Measurements from ENCODE around the gene APOD.
"Not testable (repeated sequence)": the region's sequence is repeated elsewhere in the genome, so short reads cannot be mapped to it uniquely, and the experiment has no call there.

Gene APOD

DNA sequence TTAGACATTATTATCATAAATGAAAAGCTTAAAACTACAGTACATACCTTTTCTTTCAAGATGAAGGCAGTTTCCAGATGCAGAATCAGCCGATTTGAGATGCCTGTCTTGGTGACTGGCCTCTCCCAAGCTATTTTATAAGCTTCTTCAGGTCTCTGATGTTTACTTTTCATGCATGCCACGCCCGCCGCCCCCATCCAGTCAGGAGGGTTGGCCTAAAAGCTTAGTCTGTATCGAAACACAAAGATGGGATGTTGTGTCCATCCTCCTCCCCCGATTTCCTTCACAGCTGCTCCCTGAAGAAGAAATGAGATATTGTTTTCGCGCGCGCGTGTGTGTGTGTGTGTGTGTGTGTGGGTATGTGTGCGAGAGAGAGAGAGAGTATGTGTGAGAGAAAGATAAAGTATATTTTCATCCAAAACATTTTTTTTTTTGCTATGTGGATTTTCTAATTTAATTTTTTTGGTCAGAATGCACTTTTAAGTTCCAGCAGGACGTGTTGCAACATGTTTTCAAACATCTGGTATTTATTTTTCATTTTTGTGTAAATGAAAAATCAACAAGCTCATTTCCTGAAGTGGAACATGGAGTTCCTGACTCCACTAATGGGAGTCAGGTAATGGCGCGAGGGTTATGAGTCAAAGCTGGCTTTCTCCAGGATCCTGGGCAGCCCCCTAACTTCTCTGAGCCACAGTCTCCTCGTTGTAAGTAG is at the start of gene APOD:
APOD (minus strand) TSS at position 110 of the 712 bp plus-strand sequence. CDS start 4,479 bp downstream, outside the sequence.
- DNase-seq (ENCODE audit: low spot score), result no peak

DNA sequence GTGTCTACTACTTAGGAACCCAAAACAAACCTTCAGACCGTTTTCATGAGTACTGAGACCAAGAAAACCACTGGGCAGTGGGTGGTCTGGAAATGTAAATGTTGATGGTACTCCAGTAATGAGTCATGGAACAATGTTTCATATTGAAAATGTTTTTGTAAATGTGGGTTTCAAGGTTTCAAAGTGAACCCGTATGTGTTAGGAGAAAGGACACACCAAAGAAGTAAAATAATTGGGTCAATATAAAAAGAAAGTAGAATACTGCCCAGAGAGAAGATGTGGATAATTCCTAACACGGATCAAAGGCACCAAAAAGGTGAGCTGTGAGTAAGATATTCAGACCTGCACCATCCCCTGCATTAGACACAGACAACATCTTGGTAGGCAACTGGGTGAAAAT is 49.6 kb upstream of the APOD start:
- DNase-seq (ENCODE audit: low spot score), result not testable (repeated sequence)

DNA sequence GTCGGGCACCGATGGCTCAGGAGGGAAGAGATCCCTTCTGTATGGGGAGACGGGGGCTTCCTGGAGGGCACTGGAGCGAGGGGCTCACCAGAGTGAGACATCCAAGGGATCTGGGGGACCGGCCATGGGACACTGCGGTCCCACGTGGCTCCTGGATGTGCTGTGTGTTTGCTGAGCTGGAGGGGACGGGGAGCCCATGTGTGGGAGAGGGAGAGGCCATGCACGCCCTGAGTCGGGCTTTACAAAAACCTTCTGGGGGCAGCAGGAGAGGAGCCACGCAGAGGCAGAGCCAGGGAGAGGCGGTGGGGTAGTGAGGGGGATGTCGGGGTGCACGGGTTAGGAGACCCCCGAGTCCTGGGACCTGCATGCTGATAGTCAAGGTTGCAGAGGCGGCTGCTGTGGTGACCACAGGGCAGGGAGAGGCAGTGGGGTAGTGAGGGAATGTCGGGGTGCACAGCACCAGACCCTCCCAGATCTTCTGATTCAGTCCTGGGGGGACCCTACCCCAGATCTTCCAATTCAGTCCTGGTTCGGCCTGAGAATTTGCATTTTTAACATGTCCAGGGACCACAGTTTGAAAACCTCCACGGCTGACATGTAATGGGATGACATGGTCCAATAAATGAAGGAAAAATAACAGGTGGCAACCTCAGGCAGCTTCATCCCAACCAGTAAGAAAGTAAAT is 48.9 kb upstream of the APOD start:
- DNase-seq (ENCODE audit: low spot score), result not testable (repeated sequence)

DNA sequence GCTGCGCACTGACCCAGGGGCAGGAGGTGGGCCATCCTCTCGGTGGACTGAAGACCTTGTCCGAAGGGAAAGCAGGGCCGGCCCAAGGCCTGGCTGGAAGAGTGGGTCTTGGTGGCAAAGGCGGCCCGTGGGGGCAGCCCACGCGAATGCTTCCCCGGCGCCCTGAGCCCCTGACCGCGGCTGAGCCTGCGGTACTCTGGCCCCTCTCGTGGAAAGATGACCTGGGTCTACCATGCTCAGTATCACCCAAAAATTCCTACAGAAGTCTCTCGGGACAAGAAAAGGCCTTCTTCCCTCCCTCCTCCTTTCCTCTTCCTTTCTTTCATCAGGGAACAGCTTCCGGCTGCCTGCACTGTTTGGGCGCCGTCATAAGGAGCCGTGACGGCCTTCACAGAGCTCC is 48.3 kb upstream of the APOD start:
- not testable (repeated sequence) for DNase-seq (ENCODE audit: low spot score)

DNA sequence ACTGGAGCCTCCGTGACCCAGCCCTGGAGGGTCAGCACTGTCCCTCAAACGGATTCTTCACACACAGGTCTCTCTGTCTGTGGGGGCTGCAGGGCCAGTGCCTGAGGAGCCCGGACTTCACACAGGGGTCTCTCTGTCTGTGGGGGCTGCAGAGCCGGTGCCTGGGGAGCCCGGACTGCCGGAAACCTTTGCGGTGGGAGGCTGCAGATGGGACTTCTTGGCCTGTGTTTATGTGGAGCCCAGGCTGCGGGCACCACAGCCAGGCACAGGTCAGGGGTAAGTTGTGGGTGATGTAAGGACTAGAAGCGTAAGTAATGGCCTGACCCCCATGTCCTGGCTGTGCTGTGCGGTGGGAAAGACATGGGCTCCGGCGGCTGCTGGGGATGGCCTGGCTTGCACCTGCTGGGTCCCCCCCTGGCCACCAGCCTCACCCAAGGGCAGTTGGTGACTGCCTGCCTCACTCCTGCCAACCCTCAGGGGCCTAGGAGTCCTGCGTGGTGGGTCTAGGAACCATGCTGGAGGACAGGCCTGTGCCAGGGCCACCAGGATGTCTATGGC is 47.3 kb upstream of the APOD start:
- not testable (repeated sequence) for DNase-seq (ENCODE audit: low spot score)

DNA sequence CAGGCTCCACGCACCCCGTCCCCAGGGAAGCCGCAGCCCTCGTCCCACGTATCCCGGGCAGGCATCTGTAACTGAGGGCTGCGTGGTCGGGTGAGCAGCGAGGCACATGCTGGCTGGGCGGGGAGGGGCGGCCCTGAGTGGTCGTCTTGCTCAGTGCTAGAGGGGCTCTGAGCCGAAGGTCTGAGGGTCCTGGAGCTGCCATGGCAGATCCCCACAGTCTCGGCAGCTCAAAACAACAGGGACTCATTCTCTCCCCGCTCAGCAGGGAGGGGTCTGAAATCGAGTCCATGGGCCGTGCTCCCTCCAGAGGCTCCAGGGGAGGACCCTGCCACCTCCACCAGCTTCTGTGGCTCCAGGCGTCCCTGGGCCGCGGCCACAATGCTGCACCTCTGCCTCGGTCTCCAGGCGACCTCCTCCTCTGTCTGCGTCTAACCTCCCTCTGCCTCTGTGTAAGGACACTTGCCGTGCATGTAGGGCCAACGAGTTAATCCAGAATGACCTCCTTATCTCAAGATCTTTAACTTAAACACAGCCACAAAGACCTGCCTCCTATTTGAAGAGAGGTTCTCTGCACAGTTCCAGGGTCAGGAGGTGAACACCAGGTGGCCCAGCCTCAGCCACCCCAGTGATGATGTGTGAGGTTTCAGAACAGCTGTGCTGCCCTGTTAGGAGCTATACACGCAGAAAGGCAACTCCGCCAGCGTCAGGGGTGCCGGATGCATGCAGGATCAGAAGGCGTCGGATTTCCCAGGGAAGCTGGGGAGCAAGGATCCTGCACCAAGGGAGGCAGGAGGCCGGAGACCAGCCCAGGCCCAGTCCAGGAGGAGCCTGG is 46.6 kb upstream of the APOD start:
- not testable (repeated sequence) for DNase-seq (ENCODE audit: low spot score)

DNA sequence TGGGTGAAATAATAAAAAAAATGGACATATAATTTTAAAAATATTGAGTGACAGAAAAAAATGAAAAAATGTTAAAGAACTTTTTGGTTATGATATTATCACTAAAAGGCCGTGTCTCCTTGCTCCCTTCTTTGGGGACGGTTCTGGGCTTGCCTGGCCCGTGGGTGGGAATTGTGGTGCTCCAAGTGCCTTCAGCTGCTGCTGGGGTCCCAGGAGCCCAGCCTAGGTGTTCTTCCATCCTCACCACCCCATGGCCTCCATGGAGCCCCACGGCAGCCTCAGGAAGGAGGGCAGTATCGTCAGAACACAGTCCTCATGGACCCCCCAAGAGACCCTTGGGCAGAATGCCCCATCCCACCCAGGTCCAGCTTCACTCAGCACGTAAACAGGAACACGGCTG is 45.9 kb upstream of the APOD start:
- not testable (repeated sequence) for DNase-seq (ENCODE audit: low spot score)

DNA sequence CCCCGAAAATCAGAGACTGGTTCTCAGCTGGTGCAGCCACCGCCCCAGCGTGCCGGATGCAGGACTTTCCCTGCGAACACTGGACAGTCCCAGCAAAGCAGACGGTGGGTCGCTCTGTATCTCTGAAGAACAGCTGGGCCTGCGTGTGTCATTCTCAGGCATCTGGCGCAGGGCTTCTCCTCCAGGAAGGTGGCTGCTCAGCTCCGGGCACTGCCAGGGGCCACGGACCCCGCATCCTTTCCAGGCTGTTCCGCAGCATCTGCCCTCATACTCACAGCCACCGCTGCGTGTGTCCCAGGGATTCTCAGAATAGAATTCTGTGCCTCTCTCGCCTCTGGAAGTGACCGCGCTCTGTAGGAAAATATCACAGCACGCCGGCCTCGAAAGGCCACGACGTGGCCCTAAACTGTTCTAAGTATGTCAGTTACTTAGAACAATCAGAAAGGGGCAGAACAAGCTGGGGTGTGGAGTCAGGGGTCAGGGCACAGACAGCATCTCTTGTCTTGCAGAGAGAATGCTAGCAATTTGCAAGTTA is 44.7 kb upstream of the APOD start:
- not testable (repeated sequence) for DNase-seq (ENCODE audit: low spot score)

DNA sequence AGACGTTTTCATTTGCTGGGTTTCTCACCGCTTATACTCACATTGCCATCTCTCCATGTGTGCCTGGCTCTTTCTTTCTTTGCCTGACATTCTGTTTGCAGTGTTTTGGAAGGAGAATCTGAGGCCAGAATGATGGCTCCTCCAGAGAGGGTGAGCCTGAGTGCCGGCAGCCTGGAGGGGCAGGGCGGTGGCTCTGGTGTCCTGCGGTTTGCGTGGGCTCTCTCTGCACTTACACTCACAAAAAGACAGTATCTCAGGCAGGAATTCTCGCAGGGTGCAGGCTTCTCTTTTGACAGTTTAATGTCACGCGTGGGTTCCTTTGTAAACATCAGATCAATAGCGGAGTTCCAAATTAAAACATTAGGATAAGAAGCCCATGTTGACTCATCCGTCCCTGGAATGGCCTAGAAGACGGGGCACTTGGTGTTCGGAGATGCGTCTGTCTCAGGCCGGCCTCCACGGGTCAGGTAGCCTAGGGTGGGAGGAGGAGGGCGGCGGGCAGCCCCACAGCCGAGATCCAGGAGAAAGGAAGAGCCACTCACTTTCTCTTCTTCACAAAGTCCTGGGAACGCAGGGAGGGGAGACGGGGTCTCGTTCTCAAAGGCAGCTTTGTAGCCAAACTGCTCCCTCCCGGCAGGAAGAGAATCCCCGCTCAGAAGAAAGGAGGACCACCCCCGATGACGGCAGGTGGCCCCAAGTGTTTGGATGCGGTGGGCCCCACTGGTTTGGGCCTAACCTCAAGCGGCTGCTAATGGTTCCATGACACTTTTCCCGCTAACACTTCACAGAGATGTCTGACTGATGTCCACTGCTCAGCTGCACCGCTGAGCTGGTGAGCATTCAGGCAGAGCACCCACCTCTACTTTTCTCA is 44.0 kb upstream of the APOD start:
- DNase-seq (ENCODE audit: low spot score), result not testable (repeated sequence)

DNA sequence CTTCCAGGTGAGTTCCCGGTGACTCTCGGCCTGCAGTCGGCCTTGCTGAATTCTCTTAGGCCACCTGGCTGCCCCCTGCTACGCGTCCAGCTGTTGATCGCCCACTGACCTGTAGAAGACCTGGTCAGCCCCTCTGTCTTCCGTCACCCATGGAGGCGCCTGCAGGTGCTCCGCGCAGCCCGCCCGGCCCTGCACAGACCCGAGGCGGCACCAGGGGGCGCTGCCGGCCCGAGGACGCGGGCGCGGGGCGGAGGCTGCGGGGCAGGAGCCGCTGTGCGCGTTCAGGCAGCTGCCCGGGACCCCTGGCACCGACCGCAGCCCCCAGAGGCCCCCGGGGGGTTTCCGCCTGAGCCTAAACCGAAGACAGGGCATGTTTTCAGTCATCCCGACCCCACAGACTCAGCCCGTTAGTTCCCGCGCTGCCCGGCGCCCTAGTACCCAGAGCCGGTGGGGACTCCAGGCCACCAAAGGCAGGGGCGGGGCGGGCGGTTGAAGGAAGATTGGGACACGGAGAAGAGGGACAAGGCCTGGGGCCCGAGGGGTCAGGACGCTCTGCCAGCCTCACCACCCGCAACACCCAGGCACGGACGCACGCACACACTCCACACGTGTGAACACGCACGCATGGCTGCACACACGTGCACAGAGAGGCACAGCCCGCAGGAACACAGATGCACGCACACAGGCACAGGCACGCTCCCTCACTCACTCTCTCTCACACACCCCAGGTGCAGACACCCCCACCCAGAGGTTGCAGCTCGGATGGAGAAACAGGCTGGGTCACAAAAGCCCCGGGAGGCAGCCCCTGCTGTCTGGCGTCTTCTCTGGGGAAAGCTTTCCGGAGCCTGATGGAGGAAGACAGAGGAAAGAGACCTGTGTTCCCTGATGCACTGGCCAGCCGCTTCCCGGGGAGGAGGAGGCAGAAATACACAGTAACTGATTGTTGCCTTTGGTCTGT is 41.1 kb upstream of the APOD start:
- not testable (repeated sequence) for DNase-seq (ENCODE audit: low spot score)

DNA sequence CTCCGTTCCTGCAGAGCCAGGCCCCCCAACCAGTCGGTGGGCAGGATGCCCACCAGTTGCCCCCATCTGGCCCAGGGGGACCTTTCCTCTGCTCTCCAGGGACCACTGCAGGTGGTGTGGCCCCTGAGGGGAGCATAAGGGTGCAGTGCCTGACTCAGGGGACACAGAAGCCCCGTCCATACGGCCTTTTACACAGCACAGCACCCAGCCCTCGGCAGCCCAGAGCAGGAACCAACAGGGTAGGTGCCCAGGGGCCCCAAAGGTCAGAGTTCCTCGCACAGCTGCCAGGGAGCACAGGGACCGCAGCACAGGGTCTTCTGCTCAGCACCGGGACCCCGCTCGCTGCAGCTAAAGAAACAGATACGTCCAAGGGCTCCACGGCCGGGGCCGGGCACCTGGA is 40.4 kb upstream of the APOD start:
- DNase-seq (ENCODE audit: low spot score), result not testable (repeated sequence)

DNA sequence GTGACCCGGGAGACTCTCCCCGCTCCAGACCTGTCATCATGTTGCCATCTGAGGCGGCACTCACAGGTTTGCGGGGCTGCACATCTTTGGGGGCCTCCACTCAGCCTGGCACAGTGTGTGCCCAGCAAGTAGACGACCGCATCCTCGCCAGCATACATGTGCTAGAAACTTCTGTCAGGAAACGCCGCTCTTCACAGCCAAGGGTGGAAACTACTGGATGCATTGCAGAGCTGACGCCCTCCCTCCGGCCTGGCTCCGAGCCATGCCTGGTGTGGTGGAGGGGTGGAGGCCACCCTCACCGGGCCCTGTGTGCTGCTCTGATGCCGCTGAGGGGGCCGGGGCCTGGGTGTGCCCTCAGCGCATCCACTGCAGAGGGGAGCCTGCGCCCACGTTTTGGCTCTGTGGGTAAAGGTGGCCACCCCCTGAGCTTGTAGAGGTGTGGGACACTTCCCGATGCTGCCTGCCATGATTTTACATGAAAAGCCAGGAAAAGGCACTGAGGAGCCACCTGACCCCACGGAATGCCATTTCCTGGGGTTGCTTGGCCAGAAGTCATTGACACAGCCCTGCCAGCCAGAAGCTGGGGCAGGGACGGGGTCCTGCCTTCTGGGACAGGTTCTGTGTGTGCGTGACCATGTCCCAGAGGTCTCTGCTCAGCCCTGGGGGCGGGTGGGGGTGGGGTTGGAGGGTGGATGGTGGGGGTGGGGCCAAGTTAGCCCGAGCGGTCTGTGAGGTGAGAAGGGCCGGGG is 39.7 kb upstream of the APOD start:
- not testable (repeated sequence) for DNase-seq (ENCODE audit: low spot score)

DNA sequence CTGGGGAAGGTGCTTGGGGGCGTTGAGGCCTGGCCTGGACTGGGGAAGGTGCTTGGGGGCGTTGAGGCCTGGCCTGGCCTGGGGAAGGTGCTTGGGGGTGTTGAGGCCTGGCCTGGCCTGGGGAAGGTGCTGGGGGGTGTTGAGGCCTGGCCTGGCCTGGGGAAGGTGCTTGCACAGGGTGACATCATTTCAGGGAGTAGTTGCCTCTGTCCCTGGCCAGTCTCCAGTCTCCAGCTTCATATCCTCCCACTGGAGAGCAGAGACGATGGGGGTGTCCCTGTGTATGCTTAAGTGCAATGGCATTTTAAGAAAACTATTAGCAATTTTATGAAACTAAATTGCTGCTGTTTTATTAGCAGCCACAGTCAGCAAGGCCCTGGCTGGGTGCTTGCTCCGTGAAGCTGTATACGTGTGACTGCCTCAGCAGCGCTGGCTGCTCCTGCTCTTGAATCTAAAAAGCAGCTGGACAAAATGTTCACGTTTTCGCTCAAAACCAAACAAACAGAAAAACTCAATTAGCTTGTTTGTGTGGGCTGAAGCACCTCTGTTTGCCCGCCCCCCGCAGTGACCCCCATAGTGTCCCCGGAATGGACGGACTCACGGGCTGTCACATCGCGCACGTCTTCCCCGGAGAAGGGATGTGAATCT is 38.9 kb upstream of the APOD start:
- not testable (repeated sequence) for DNase-seq (ENCODE audit: low spot score)

DNA sequence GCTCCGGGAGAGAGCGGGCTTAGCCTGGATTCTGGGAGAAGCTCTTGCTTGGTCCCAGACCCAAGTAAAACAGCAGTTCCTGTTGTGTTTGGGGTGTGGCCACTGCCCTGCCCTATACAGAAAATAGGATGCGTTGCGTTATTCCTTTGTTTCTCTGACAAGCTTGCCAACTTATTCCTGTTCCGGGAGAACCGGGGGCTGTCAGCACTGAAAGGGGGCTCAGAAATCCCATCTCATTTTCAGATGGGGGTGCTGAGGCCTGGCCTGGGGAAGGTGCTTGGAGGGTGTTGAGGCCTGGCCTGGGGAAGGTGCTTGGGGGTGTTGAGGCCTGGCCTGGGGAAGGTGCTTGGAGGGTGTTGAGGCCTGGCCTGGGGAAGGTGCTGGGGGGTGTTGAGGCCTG is 38.3 kb upstream of the APOD start:
- not testable (repeated sequence) for DNase-seq (ENCODE audit: low spot score)

DNA sequence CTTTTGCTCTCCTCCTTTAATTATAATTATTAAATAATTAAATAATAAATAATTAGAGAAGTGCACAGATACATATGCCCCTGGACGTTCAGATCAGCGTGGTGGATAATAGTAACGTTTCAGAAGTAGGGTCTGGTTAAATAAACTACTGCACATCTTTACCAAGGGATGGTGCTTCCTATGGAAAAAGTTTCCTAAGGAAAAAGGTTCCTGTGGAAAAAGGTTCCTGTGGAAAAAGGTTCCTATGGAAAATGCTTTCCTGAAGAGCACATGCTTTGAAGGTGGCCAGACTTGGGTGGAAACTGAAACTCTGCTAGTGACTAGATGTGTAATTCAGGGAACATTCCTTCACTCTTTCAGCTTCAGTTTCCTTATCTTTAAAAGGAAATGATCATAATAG is 37.4 kb upstream of the APOD start:
- DNase-seq (ENCODE audit: low spot score), result not testable (repeated sequence)

DNA sequence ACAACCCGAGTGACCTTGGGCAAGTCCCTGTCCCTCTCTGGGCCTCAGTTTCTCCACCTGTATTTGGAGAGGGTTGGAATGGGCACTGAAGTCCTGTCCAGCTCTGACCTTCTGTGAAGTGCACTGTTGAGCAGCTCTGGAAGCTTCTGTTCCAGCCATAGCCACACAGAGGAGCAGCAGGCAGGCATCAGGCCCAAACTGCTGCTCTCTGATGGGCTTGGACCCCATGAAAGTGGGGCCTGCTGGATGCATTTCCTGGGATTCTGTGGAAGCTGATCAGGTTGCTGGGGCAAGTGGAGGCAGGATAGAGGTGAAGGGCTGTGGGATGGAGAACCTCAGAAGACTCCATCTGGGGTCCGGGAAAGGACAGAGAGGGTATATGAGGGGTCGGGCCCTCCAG is 36.7 kb upstream of the APOD start:
- not testable (repeated sequence) for DNase-seq (ENCODE audit: low spot score)

DNA sequence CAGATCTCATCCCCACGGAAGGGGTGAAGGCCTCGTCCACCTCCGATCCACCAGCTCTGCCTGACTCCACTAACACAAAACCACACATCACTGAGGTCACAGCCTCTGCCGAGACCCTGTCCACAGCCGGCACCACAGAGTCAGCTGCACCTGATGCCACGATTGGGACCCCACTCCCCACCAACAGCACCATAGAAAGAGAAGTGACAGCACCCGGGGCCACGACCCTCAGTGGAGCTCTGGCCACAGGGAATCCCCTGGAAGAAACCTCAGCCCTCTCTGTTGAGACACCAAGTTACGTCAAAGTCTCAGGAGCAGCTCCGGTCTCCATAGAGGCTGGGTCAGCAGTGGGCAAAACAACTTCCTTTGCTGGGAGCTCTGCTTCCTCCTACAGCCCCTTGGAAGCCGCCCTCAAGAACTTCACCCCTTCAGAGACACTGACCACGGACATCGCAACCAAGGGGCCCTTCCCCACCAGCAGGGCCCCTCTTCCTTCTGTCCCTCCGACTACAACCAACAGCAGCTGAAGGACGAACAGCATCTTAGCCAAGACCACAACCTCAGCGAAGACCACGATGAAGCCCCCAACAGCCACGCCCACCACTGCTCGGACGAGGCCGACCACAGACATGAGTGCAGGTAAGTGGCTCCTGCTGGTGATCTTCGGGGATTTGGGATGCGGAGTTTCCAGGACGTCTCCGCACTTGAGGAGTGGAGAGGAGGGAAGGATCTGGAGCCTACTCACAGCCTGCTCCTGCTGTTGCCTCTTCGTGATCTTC is 36.0 kb upstream of the APOD start:
- not testable (repeated sequence) for DNase-seq (ENCODE audit: low spot score)

All from hematopoietic multipotent progenitor cell treated with erythropoietin and hydrocortisone succinate and interleukin-3 and kit ligand, for 15 days (in vitro differentiated cells).